A673 (cell line): ENCODE measurements around the gene ATP6V0C.

Experiments
- CTCF ChIP-seq: fragments of 300-800, 200-600 bp; sonication (generic); conservative IDR thresholded peaks from 2 replicates; pipeline ENCODE4 v1.5.1; 2017; ENCODE audit warnings: low read depth, mild to moderate bottlenecking, antibody characterized with exemption, low read length, moderate library complexity, mixed read lengths
- EZH2 ChIP-seq: fragments of 200-600 bp; sonication (generic); IDR thresholded peaks from 2 replicates; pipeline ENCODE4 v1.6.1; 2017; ENCODE audit warnings: borderline replicate concordance, low read depth, mild to moderate bottlenecking, mixed read lengths, antibody characterized with exemption, low read length; ENCODE audit not compliant: poor library complexity, severe bottlenecking

GRCh38 chr16:2515180-2515851, 1.6 kb downstream of the ATP6V0C start:
- no peak for TF ChIP-seq CTCF
- TF ChIP-seq EZH2, result no peak
